ENCODE data around the gene SLC12A6.

SLC12A6 gene

GRCh38 chr15:34314491-34315490 lies 22.8 kb downstream of the SLC12A6 start:
- no peak for DNase-seq (ENCODE audit: low read depth)
- no peak overlapping the region for H3K4me3 ChIP-seq (ENCODE audit: low read length)
- TF ChIP-seq, protein P1, sequence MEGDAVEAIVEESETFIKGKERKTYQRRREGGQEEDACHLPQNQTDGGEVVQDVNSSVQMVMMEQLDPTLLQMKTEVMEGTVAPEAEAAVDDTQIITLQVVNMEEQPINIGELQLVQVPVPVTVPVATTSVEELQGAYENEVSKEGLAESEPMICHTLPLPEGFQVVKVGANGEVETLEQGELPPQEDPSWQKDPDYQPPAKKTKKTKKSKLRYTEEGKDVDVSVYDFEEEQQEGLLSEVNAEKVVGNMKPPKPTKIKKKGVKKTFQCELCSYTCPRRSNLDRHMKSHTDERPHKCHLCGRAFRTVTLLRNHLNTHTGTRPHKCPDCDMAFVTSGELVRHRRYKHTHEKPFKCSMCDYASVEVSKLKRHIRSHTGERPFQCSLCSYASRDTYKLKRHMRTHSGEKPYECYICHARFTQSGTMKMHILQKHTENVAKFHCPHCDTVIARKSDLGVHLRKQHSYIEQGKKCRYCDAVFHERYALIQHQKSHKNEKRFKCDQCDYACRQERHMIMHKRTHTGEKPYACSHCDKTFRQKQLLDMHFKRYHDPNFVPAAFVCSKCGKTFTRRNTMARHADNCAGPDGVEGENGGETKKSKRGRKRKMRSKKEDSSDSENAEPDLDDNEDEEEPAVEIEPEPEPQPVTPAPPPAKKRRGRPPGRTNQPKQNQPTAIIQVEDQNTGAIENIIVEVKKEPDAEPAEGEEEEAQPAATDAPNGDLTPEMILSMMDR (IDR thresholded peaks at IDR 0.05; ENCODE audit: insufficient read depth, low read depth, low read length, missing control alignments), result no peak

- no peak overlapping the region for H3K4me3 ChIP-seq (ENCODE audit: low read length)
- no peak for DNase-seq (ENCODE audit: low read depth)
- TF ChIP-seq, protein P1 (IDR thresholded peaks at IDR 0.05; ENCODE audit: insufficient read depth, low read depth, low read length, missing control alignments), result no peak
Measured at GRCh38 chr15:34311563-34311962, 26.0 kb downstream of the SLC12A6 start.

GRCh38 chr15:34304613-34305012 lies 33.0 kb downstream of the SLC12A6 start:
- TF ChIP-seq, protein P1 (IDR thresholded peaks at IDR 0.05; ENCODE audit: insufficient read depth, low read depth, low read length, missing control alignments), result no peak
- no peak overlapping the region for H3K4me3 ChIP-seq (ENCODE audit: low read length)
- DNase-seq (ENCODE audit: low read depth), result no peak

GRCh38 chr15:34301058-34301457 lies 36.5 kb downstream of the SLC12A6 start:
- TF ChIP-seq, protein P1 (IDR thresholded peaks at IDR 0.05; ENCODE audit: insufficient read depth, low read depth, low read length, missing control alignments), result no peak
- peak; percentile 53 for DNase-seq (ENCODE audit: low read depth)
- no peak overlapping the region for H3K4me3 ChIP-seq (ENCODE audit: low read length)

DNA sequence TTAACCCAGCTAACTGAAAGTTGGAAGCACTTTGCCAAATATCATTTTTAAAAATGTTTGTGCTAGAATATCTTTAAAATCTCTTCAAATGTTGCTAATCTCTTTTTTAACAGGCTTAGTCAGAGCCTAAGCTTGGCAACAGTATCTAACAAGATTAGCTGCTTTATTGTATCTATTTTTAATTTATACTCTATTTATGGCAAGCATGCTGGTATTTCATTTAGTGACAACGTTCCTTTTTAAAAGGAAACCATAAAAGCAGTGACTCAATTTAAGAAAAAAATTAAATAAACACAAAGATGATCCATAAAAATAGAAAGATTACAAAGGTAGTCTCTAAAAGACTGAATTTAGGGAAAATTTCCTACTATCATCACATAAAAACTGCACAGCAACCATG lies 40.5 kb downstream of the SLC12A6 start:
- TF ChIP-seq, protein P1 (IDR thresholded peaks at IDR 0.05; ENCODE audit: insufficient read depth, low read depth, low read length, missing control alignments), result no peak
- no peak overlapping the region for H3K4me3 ChIP-seq (ENCODE audit: low read length)
- no peak for DNase-seq (ENCODE audit: low read depth)

GRCh38 chr15:34292621-34293020 lies 45.0 kb downstream of the SLC12A6 start:
- no peak overlapping the region for H3K4me3 ChIP-seq (ENCODE audit: low read length)
- no peak for DNase-seq (ENCODE audit: low read depth)
- TF ChIP-seq, protein P1 (IDR thresholded peaks at IDR 0.05; ENCODE audit: insufficient read depth, low read depth, low read length, missing control alignments), result no peak
